ENCODE results near the gene HHATL.

The HHATL gene

DNA sequence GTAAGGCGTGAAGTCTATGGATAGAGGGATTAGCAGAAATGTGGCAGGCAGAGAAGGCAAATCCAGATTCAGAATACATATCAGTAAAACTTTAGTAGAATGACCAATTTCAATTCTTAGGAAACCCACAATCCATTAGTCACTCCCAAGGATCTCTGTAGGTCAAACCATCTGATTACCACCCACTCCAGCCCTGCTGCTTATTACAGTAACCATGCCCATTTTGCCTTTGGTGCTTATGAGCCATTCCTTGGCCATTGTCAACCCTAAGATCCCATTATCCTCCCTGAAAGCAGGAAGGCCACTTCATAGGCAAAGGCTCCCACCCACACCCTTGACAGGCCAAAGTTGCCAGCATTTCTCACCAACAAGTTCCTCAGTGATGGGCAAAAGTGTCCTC lies 22.3 kb downstream of the HHATL start:
- peak; percentile 10 for DNase-seq (ENCODE audit: low read depth)
- no peak overlapping the region for H3K4me3 ChIP-seq (ENCODE audit: low read length)
- no peak for TF ChIP-seq CTCF (conservative IDR thresholded peaks at IDR 0.05; ENCODE audit: low read depth, low read length)

DNA sequence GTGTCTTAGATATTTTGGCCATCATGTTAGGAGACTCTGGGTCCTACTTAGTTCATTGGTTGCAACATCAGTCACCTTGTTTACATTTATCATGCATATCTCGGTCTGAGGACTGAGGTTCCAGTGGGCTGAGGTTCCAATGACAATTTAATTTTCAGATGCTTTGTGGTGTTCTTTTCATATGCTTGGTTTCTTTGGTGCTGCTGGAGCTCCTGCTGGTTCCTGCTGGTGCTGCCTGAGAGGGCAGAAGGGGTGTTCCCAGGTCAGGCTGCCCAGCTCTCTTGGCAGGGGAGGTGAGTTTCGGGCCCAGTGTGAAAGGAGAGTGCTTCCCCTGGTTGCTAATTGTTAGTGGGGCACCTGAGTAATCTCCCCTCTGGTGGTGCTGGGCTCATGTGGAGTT lies 24.2 kb downstream of the HHATL start:
- no peak overlapping the region for H3K4me3 ChIP-seq (ENCODE audit: low read length)
- TF ChIP-seq CTCF (conservative IDR thresholded peaks at IDR 0.05; ENCODE audit: low read depth, low read length) = no peak
- DNase-seq (ENCODE audit: low read depth) = no peak

DNA sequence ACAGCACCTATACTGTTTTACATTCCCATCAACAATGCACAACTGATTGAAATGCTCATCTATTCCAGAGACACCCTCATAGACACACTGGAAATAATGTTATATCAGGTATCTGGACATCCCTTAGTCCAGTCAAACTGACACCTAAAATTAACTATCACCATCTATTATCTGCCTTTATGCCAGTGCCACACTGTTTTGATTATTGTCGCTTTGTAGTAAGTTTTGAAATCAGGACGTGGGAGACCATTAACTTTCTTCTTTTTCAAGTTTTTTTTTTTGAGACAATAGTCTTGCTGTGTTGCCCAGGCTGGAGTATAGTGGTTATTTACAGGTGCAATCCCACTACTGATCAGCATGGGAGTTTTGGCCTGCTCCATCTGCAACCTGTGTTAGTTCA lies 26.7 kb downstream of the HHATL start:
- H3K4me3 ChIP-seq (ENCODE audit: low read length) = no peak overlapping the region
- no peak for TF ChIP-seq CTCF (conservative IDR thresholded peaks at IDR 0.05; ENCODE audit: low read depth, low read length)
- no peak for DNase-seq (ENCODE audit: low read depth)

- TF ChIP-seq CTCF (conservative IDR thresholded peaks at IDR 0.05; ENCODE audit: low read depth, low read length) = no peak
- no peak overlapping the region for H3K4me3 ChIP-seq (ENCODE audit: low read length)
- no peak for DNase-seq (ENCODE audit: low read depth)
These were observed 28.5 kb downstream of the HHATL start for GRCh38 chr3:42674146-42674545.

DNA sequence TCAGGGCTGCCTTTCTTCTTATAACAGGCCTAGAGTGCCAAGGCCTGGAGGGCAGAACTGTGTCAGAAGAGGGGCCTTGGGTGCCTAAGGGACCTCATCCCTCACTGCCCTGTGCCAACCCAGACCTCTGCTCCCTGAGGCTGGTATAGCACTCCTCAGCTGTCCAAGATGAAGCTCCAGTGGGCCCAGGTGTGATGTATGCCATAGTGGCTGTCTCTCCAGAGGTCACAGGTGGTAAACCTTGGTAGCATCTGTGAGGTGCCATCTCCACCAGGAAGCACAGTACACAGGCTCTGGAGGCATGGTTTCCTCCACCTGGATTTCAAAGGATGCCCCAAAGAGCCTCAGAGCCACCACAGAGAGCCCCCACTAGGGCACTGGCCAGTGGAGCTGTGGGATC lies 29.5 kb downstream of the HHATL start:
- no peak for DNase-seq (ENCODE audit: low read depth)
- no peak overlapping the region for H3K4me3 ChIP-seq (ENCODE audit: low read length)
- TF ChIP-seq CTCF (conservative IDR thresholded peaks at IDR 0.05; ENCODE audit: low read depth, low read length) = no peak

DNA sequence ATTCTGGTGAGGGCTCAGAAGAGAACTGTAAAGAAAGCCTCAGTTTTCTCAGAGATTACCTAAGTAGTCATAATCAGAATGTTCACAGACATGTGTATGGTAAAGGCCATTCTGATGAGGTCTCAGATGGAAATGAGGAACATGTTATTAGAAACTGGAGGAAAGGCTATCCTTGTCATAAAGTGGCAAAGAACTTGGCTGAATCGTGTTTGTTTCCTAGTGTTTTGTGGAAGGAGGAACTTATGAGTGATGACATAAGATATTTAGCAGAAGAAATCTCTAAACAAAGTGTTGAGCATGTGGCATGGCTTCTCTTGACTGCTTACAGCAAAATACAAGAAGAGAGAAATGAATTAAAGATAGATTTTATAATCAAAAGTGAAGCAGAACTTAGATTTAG lies 30.1 kb downstream of the HHATL start:
- no peak for TF ChIP-seq CTCF (conservative IDR thresholded peaks at IDR 0.05; ENCODE audit: low read depth, low read length)
- no peak for DNase-seq (ENCODE audit: low read depth)
- no peak overlapping the region for H3K4me3 ChIP-seq (ENCODE audit: low read length)

GRCh38 chr3:42670670-42671069 lies 31.9 kb downstream of the HHATL start:
- no peak overlapping the region for H3K4me3 ChIP-seq (ENCODE audit: low read length)
- DNase-seq (ENCODE audit: low read depth) = no peak
- TF ChIP-seq CTCF (conservative IDR thresholded peaks at IDR 0.05; ENCODE audit: low read depth, low read length) = no peak
